AG04450 (cell line): ENCODE measurements around the gene TPM3. TPM values are rescaled to one million over a fixed set of nuclear protein-coding genes. Genes with fewer than 3 reads are reported as not detected.

Experiments
- CTCF ChIA-PET: fragments of 300-600, 350-600 bp; formaldehyde crosslinking; extraction: SDS; loops from one replicate; lab custom pipeline; 2022; ENCODE audit warnings: antibody characterized with exemption, inconsistent platforms; lab: Charles Lee
- POLR2A ChIA-PET: fragments of 350-600 bp; formaldehyde crosslinking; extraction: SDS; loops from one replicate; lab custom pipeline; 2021; ENCODE audit warnings: antibody characterized with exemption, inconsistent platforms; lab: Yijun Ruan, JAX
- DNase-seq: peaks from one replicate; pipeline ENCODE4 v3.0.0-alpha.2; 2011; ENCODE audit warnings: low read depth, low spot score
- H3K27ac ChIP-seq: one replicate; pipeline ENCODE4 v1.5.1; 2012; ENCODE audit warnings: low read depth, low read length, control low read depth
- H3K27me3 ChIP-seq: one replicate; pipeline ENCODE4 v1.6.0; 2012; ENCODE audit warnings: low read length; ENCODE audit not compliant: control insufficient read depth, insufficient read depth
- H3K4me3 ChIP-seq: 2 replicates; pipeline ENCODE4 v1.5.1; 2011; ENCODE audit warnings: mild to moderate bottlenecking, low read depth, low read length, control low read depth
- H3K9me3 ChIP-seq: 2 replicates; pipeline ENCODE4 v1.5.1; 2012; ENCODE audit warnings: low read length; ENCODE audit not compliant: control insufficient read depth, insufficient read depth
- polyA plus RNA-seq: library from polyadenylated mRNA; depleted of rRNA; stranded (reverse); fragments of >200 nt; gene quantifications from 2 replicates; pipeline ENCODE4 v1.2.3, GENCODE V29; 2011
- TF ChIP-seq, protein P1 (sequence below): IDR thresholded peaks from 2 replicates; pipeline ENCODE4 v1.5.1; 2011; ENCODE audit warnings: low read depth, low read length, control low read depth, inconsistent platforms

Gene TPM3
- polyA plus RNA-seq, 1 experiment = 565 TPM

GRCh38 chr1:154158307-154159125 is 33.4 kb downstream of the TPM3 start:
- ChIA-PET CTCF (no interaction called here), POLR2A (no interaction called here)
- Histone ChIP-seq H3K27me3 (no peaks in the 10 kb centered on the region), H3K9me3 (no peaks in the 10 kb centered on the region; the same call in 1 of the 2 replicates), H3K4me3 (no peak overlapping the region), H3K27ac (peak overlapping the region; percentile 21)
- TF ChIP-seq, protein P1, sequence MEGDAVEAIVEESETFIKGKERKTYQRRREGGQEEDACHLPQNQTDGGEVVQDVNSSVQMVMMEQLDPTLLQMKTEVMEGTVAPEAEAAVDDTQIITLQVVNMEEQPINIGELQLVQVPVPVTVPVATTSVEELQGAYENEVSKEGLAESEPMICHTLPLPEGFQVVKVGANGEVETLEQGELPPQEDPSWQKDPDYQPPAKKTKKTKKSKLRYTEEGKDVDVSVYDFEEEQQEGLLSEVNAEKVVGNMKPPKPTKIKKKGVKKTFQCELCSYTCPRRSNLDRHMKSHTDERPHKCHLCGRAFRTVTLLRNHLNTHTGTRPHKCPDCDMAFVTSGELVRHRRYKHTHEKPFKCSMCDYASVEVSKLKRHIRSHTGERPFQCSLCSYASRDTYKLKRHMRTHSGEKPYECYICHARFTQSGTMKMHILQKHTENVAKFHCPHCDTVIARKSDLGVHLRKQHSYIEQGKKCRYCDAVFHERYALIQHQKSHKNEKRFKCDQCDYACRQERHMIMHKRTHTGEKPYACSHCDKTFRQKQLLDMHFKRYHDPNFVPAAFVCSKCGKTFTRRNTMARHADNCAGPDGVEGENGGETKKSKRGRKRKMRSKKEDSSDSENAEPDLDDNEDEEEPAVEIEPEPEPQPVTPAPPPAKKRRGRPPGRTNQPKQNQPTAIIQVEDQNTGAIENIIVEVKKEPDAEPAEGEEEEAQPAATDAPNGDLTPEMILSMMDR = no peak
- no peak for DNase-seq

DNA sequence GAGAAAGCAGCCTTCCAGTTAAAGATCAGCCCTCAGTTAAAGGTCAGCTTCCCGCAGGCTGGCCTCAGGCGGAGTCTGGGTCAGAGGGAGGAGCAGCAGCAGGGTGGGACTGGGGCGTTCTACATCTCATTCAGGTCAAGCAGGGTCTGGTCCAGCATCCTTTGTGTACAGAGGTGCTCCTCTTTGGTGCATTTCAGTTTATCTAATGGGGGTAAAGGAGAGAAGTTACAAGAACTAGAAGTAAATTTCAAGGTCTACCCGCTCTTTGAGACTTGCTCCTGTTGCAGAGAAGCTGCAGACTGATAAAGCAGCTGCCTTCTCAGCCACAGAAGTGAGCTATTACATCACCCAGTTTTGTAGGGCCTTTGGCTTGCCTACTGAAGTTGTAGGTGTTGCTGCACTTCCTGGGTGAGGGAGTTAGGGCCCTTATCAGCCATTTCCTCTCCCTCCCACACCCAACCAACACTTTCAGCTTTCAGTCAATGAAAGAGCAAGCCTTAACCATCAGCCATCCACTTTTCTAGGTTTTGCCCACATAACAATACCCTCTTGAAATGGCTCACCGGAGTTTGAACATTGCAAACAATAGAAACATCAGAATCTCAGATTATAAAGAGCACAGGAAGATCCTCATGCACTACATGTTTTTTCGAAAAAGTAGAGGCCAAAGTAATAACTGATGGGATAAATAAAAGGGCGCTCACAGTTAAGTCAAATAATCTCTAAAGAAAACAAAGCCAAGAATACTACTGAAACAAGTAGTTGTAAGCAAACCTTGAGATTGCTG is 34.2 kb downstream of the TPM3 start:
- ChIA-PET POLR2A (no interaction called here), CTCF (no interaction called here)
- Histone ChIP-seq H3K27me3 (no peaks in the 10 kb centered on the region), H3K27ac (no peak overlapping the region), H3K9me3 (no peaks in the 10 kb centered on the region; the same call in 1 of the 2 replicates), H3K4me3 (no peak overlapping the region)
- DNase-seq = no peak
- TF ChIP-seq, protein P1 = no peak

GRCh38 chr1:154155251-154155650 is 36.6 kb downstream of the TPM3 start:
- CTCF ChIA-PET = no interaction called here
- TF ChIP-seq, protein P1 = no peak
- H3K9me3 ChIP-seq = no peaks in the 10 kb centered on the region; the same call in 1 of the 2 replicates
- H3K4me3 ChIP-seq = no peak overlapping the region
- POLR2A ChIA-PET = interaction anchor here (0.7 to 1.9 kb wide), 3 partner anchors 27 to 170 kb away, joined by 3 to 11 read pairs (median 4); partner anchors contain the start of genes ATP8B2 and RPS27
- H3K27me3 ChIP-seq = no peaks in the 10 kb centered on the region
- peak overlapping the region; percentile 39 for H3K27ac ChIP-seq
- DNase-seq = peak; percentile 20

- Histone ChIP-seq H3K9me3 (no peaks in the 10 kb centered on the region; the same call in 1 of the 2 replicates), H3K27me3 (no peaks in the 10 kb centered on the region), H3K27ac (peak within 1 kb of the TSS; percentile 39), H3K4me3 (no peak within 1 kb of the TSS)
- DNase-seq = peak; percentile 4
- TF ChIP-seq, protein P1 = no peak
- ChIA-PET CTCF (no interaction called here), POLR2A (interaction anchor here (1.1 to 1.9 kb wide), 2 partner anchors 27 to 164 kb away, joined by 3 to 11 read pairs; partner anchors contain the start of gene RPS27)
These were observed 37.2 kb downstream of the TPM3 start, which contains the start of gene NUP210L for GRCh38 chr1:154154534-154155191. Gene NUP210L, minus strand, starts transcription at chr1:154155073.
